ENCODE results near the gene CD46.

GRCh38 chr1:207762622-207763021 lies 10.8 kb downstream of the CD46 start:
- TF ChIP-seq CTCF (IDR thresholded peaks at IDR 0.05; ENCODE audit: low read depth, low read length, poor library complexity, severe bottlenecking) (no peak), EZH2phosphoT487 (IDR thresholded peaks at IDR 0.05; ENCODE audit: borderline replicate concordance, low read length) (no peak)

All from DOHH2 (cell line).